DOHH2 (cell line): ENCODE results near the gene IFNLR1.

Experiments
- CTCF ChIP-seq: fragments of 200-600 bp; sonication (generic); IDR thresholded peaks from one replicate; pipeline ENCODE4 v1.5.1; 2014; ENCODE audit warnings: antibody characterized with exemption, mild to moderate bottlenecking, low read depth, low read length; ENCODE audit not compliant: poor library complexity, severe bottlenecking
- EZH2phosphoT487 ChIP-seq: fragments of 200-600 bp; sonication (generic); IDR thresholded peaks from 2 replicates; pipeline ENCODE4 v1.6.1; 2017; ENCODE audit warnings: borderline replicate concordance, mild to moderate bottlenecking, antibody characterized with exemption, low read length, moderate library complexity, mixed read lengths

- no peak for TF ChIP-seq CTCF
- no peak for TF ChIP-seq EZH2phosphoT487
Observed at GRCh38 chr1:24224086-24224485, 37.0 kb upstream of the IFNLR1 start.
